ENCODE results near the gene LRIG1.
A peak's percentile ranks its signal among the peaks of the same experiment; 100 is the strongest.

The LRIG1 gene

DNA sequence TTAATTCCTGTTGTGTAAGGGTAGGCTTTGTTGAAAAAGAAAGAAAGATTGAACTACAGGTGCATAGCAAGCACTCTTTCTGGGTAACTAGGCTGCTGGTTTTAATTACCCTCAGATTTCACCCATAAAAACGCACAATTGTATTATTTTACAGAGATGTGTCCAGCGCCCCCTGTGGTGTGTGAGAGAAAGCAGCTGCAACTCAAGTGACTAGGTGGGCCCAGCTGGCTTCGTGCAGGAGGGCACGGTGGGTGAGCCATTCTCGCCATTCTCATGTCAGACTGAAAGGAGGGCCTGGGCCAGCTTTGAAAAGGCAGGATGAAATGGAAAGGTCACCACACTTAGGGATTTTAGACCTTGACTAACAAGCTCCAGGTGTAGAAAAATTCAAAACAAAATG lies 122.6 kb downstream of the LRIG1 start:
- peak; percentile 25 to 63 for DNase-seq

GRCh38 chr3:66377800-66378199 lies 123.0 kb downstream of the LRIG1 start:
- peak in 1 of 2 donors; percentile 37 for DNase-seq

DNA sequence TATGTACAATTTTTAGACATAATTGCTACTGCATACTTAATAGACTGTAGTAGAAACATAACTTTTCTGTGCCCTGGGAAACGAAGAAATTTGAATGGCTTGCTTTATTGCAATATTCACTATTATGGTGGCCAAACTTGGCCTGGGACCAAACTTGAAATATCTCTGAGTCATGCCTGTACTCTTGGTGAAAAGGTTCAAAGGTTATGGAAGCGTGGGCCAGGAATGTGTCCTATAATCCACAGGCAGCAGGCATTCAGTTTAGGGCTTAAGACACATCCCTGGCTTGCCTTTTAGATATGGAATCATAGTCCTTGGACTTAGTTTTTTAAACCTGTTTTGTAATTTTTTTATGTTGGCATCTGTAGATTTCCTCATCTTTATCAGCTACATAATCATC lies 124.3 kb downstream of the LRIG1 start:
- no peak for DNase-seq

DNA sequence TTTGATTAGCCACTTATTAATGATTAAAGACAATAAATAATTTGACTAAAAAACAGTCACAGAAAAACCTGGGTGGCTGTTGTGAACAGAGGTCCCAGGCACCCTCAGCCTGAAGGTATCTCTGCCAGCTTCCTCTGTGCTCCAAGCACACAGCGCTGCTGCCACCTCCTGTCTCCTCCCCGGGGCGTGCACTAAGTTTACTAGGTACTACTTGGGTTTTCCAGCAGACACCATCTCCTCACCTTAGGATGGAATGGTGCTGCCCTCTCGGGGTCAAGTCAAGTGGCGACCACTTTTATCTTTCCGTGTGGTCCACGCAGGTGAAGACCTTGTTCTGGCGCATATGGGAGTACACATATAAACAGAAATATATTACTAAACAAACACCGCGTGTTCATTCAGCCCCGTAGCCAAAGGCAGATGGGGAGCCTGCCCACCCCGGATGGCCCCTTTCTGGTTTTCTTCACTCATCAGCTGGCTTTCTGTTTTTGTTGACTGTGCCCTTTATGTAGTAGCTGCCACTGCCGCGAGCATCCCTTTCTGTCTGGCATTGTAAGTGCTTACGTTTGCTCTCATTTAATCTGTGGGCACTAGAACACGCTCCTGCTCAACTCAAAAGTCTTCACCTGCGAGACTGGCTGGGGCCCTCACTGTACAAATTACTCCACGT lies 128.0 kb downstream of the LRIG1 start:
- DNase-seq, result peak; percentile 38 to 61

GRCh38 chr3:66371432-66371831 lies 129.4 kb downstream of the LRIG1 start:
- DNase-seq, result no peak

- no peak for DNase-seq
Measured at GRCh38 chr3:66370179-66370578, 130.6 kb downstream of the LRIG1 start.

DNA sequence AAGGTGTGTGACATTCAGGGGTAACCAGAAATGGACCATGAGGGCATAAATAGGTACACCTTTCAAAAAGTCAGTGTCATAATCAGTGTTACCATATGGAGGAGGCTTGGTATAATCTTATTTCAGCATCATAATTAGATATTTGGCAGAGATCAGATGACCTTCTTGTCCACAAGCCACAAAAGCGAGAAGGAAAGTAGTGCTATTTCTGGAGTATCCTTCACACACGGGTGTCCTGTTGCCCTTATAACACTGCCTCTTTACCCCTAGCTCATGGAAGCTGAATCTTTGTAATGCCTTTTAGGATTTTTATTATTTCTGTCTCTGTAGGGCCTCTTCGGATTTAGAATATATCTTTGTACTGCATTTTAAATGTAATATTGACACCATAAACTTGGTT lies 132.8 kb downstream of the LRIG1 start:
- DNase-seq, result no peak

DNA sequence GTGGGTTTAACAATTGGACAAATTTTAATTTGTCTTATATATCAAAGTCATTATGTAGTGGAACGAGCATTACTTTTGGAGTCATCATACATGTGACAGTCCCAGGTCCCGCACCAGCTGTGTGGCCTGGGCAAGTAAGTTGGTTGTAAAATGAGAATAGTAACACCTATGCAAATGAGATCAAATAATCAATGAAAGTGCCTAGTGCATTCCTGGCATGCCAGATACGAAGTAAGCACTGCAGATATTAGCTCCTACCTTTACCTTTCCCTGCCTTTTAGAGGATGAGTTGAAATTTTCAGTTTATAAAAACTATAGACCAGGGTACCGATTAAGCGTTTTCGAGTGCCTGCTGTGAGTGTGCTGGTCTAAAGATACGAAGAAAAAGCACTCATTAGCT lies 134.1 kb downstream of the LRIG1 start:
- no peak for DNase-seq

DNA sequence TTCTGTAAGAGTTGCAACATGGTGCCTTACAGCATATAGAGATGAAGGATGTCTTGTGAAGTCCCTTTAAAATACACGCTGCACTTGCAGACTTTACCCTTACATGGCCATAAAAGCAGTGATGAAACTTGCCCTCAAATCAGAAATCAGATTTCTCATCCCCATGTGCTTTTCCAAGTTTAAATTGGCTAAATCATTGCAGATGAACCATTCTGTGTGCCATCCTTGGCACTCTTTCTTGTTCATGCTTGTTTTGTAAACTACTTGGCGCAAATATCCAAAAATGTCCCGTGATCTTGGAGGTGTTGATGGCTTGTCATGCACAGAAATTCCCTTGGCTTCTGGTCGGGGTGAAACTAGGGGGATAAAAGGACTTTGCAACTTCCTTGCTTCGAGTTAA lies 135.7 kb downstream of the LRIG1 start:
- no peak for DNase-seq

GRCh38 chr3:66363148-66363547 lies 137.7 kb downstream of the LRIG1 start:
- DNase-seq, result no peak

GRCh38 chr3:66362541-66362941 lies 138.3 kb downstream of the LRIG1 start:
- DNase-seq, result no peak

- no peak for DNase-seq
Measured at GRCh38 chr3:66361356-66361755, 139.5 kb downstream of the LRIG1 start.

GRCh38 chr3:66355997-66356396 lies 144.8 kb downstream of the LRIG1 start:
- DNase-seq, result no peak

DNA sequence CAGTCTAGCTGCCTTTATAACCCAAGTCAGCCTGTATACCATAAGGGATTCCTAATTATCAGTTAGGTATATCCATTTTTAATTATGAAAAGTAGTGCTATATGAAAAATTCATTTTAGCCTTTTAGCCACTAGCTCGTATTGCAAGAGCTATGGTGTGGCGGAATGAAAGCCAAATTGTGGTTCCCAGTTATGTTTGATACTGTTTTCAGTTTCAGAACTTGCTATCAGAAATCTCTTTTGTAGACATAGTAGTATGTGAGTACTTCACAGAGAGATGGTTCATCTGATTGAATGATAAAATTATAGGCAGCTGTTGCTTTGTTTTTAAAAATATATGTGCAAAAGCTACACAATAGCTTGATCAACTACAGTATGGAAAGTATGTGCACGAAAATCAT lies 145.4 kb downstream of the LRIG1 start:
- DNase-seq, result no peak

DNA sequence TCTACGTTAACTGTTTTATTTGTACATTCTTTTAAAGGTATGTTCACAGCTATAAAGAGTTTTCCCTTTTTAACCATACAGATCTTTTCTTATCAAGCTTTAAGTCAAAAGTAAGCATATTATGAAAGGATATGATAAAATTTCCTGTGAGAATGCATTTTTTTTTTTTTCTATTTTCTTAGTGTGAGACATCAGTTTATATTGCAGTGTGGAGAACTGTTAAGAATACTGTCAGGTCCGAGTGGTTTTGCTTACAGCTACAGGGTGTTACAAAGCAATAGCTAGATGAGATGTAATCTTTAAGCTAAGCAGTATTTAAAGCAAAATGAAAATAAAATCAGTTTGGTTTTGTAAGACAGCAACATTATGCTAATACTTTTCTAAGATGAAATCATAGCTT lies 146.8 kb downstream of the LRIG1 start:
- peak in 1 of 2 donors; percentile 23 for DNase-seq

DNA sequence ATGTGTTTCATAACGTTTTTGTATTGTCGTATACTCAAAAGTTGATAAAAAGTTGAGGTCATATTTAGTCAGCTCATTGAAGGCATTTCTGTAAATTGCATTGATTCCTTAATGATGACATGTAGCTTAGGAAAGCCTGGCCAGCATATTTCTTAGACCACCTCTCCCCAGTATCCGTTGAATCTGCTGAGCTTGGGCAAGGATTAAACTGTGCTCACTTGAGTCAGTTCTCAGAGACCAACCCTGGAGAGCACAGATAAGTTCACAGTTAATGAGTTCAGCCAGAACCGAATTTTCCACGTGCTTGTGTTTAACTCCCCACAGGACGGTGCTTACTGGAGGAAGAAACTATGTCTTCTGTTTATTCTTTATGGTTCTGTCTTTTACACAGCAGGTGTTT lies 147.3 kb downstream of the LRIG1 start:
- no peak for DNase-seq

DNA sequence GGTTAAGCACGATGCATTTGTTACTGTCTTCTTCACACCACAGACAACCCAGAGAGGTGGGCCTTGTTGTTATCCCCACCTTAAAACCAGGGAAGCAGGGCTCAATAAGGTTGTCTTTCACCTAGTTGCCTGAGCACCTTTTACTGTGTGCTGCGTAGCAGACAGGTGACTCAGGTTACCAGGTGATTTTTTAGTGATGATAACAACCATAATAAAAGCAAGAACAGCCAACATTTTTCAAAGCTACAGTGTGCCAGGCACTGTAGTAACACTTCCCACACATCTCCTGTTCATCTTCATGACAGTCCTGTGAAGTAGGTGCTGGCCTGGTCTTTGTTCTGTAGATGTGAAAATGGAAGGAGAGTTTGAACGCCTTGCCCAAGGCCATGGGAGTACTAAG lies 147.8 kb downstream of the LRIG1 start:
- DNase-seq, result no peak

GRCh38 chr3:66350601-66351000 lies 150.2 kb downstream of the LRIG1 start:
- no peak for DNase-seq

DNA sequence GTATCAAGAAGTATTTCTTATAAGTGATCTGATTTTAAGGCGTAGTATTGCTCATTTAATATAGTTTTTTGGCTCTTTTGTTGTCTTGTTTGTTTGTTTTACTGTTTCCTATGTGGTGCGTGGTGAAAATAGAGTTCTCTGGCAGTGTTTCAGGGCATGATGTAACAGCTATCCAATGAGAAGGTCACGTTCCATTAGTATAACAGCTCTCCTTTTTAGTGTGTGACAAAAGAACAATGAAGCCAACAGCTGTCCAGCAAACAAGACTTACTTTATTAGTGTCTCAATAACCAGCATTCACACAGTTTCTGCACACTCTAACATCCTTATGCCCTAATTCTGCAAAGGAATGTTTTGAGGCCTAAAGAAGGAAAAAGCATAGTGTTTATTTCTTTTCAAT lies 152.1 kb downstream of the LRIG1 start:
- DNase-seq, result no peak

GRCh38 chr3:66344848-66345578 lies 155.8 kb downstream of the LRIG1 start:
- no peak for DNase-seq

GRCh38 chr3:66344391-66344811 lies 156.4 kb downstream of the LRIG1 start:
- DNase-seq, result no peak

GRCh38 chr3:66342717-66343356 lies 158.0 kb downstream of the LRIG1 start:
- DNase-seq, result no peak

DNA sequence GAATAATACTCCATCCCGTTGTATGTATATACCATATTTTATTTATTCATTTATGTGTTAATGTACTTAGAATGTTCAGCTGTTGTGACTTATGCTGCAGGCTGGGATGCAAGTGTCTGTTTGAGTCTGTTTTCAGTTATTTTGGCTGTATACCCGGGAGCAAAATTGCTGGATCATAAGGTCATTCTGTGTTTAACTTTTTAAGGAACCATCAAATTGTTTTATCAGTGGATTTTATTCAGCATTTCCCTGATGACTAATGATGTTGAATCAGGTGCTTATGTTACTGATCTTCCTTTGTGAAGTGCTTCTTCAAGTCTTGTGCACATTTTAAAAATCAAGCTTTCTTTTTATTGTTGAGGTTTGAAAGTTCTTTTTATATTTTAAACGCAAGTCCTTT lies 161.9 kb downstream of the LRIG1 start:
- no peak for DNase-seq

DNA sequence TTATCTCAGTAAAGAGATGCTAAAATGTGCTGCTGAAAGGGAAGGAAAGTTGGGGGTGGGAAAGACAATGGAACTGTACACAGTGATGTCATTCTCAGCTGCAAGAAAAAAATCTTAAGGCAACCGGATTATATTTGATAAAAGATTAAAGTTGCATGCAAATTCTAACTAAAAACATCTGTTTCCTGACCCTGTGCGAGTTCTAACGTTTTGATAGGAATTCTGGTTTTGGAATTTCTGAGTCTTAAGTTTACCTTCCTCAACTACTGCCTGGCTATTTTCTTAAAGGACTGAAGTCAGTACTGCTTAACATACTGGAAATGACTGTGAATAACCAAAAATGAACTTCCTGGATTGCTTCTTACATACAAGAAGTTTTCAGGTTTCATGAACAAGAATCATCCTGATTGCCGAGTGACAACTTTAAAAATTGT lies 164.5 kb downstream of the LRIG1 start:
- no peak for DNase-seq

All from CD4-positive, alpha-beta T cell treated with Interferon alpha-2 for 1 hour (primary cell).